Upper lobe of right lung (tissue), 1 donor: ENCODE data around the gene PLA2G2F. TPM values are rescaled to one million over a fixed set of nuclear protein-coding genes. Genes with fewer than 3 reads are reported as not detected.
A peak's percentile ranks its signal among the peaks of the same experiment; 100 is the strongest.

Experiments
- ATAC-seq: fragments of 200-7000 bp; cut with Tn5 transposase; one replicate; pipeline ENCODE4 v1.9.1; 2020; ENCODE audit warnings: mild to moderate bottlenecking, moderate library complexity
- DNase-seq: peaks from one replicate; pipeline ENCODE4 v3.0.0-alpha.2; 2020
- H3K27ac ChIP-seq: fragments of 200-600 bp; one replicate; pipeline ENCODE4 v1.8.0; 2022
- H3K27me3 ChIP-seq: fragments of 200-600 bp; one replicate; pipeline ENCODE4 v1.8.0; 2022; ENCODE audit warnings: mild to moderate bottlenecking
- H3K36me3 ChIP-seq: fragments of 200-600 bp; one replicate; pipeline ENCODE4 v1.8.0; 2022
- H3K4me1 ChIP-seq: fragments of 200-600 bp; one replicate; pipeline ENCODE4 v1.8.0; 2022
- H3K4me3 ChIP-seq: fragments of 200-600 bp; one replicate; pipeline ENCODE4 v1.8.0; 2022; ENCODE audit warnings: mild to moderate bottlenecking
- H3K9me3 ChIP-seq: fragments of 200-600 bp; one replicate; pipeline ENCODE4 v1.8.0; 2022
- CTCF ChIP-seq: fragments of 200-600 bp; IDR thresholded peaks from one replicate; pipeline ENCODE4 v1.8.0; 2022; ENCODE audit warnings: antibody characterized with exemption
- intact Hi-C: fragments of 100-400 bp; cut with DNase I; formaldehyde crosslinking; loops from one replicate; pipeline ENCODE4 v1.11.0; 2022
- total RNA-seq: library from RNA; stranded (reverse); fragmentation: NEBNext Ultra II Directional; extraction: Animal tissue kit (Norgen Biotek cat#: 25700); gene quantifications from one replicate; pipeline ENCODE4 v1.2.1, GENCODE V29; 2021
- donor health status: DM: no; HTN: yes; CAD: no; lungs with severe emphysema.

The PLA2G2F gene
- total RNA-seq, 1 donor from 2014 or later: not detected

GRCh38 chr1:20158358-20159070 is 19.4 kb downstream of the PLA2G2F start:
- peaks cover 9% of the 10 kb centered on the region for H3K4me1 ChIP-seq
- no peak overlapping the region for H3K27ac ChIP-seq
- TF ChIP-seq CTCF: no peak
- no peaks in the 10 kb centered on the region for H3K36me3 ChIP-seq
- DNase-seq: no peak
- no peaks in the 10 kb centered on the region for H3K27me3 ChIP-seq
- intact Hi-C loops: no loop called here
- no peak for ATAC-seq
- H3K4me3 ChIP-seq: no peak overlapping the region
- H3K9me3 ChIP-seq: peaks cover 26% of the 10 kb centered on the region

- peaks cover 2% of the 10 kb centered on the region for H3K4me1 ChIP-seq
- no peak for TF ChIP-seq CTCF
- H3K4me3 ChIP-seq: no peak overlapping the region
- H3K27me3 ChIP-seq: no peaks in the 10 kb centered on the region
- peaks cover 26% of the 10 kb centered on the region for H3K9me3 ChIP-seq
- ATAC-seq (no peak), DNase-seq (no peak)
- no peak overlapping the region for H3K27ac ChIP-seq
- no peaks in the 10 kb centered on the region for H3K36me3 ChIP-seq
- intact Hi-C loops: no loop called here
Measured at GRCh38 chr1:20160034-20160433, 20.9 kb downstream of the PLA2G2F start.

GRCh38 chr1:20164694-20165202 is 25.6 kb downstream of the PLA2G2F start:
- peaks cover 13% of the 10 kb centered on the region for H3K9me3 ChIP-seq
- no peaks in the 10 kb centered on the region for H3K27me3 ChIP-seq
- H3K4me3 ChIP-seq: no peak overlapping the region
- peaks cover 11% of the 10 kb centered on the region for H3K4me1 ChIP-seq
- intact Hi-C loops: no loop called here
- no peak overlapping the region for H3K27ac ChIP-seq
- peak; percentile 13 for TF ChIP-seq CTCF
- peak; percentile 49 for ATAC-seq
- no peak for DNase-seq
- no peaks in the 10 kb centered on the region for H3K36me3 ChIP-seq

GRCh38 chr1:20165522-20165951 is 26.4 kb downstream of the PLA2G2F start:
- Histone ChIP-seq H3K4me3 (no peak overlapping the region), H3K36me3 (no peaks in the 10 kb centered on the region), H3K27ac (no peak overlapping the region), H3K4me1 (peaks cover 11% of the 10 kb centered on the region), H3K27me3 (no peaks in the 10 kb centered on the region), H3K9me3 (peaks cover 5% of the 10 kb centered on the region)
- ATAC-seq: peak; percentile 37
- no peak for DNase-seq
- intact Hi-C loops: no loop called here
- no peak for TF ChIP-seq CTCF

GRCh38 chr1:20166051-20166450 is 26.9 kb downstream of the PLA2G2F start:
- TF ChIP-seq CTCF: no peak
- Histone ChIP-seq H3K27ac (no peak overlapping the region), H3K4me1 (peaks cover 11% of the 10 kb centered on the region), H3K9me3 (no peaks in the 10 kb centered on the region), H3K27me3 (no peaks in the 10 kb centered on the region), H3K4me3 (no peak overlapping the region), H3K36me3 (no peaks in the 10 kb centered on the region)
- intact Hi-C loops: no loop called here
- ATAC-seq (peak; percentile 19), DNase-seq (no peak)
